RWPE1 (cell line): ENCODE data around the gene ARHGDIA.

Source experiments
- CTCF ChIA-PET: fragments of 350-600 bp; sonication (Branson Sonifier 250); formaldehyde crosslinking; extraction: SDS; loops from one replicate; lab custom pipeline; 2021; lab: Yijun Ruan, JAX
- POLR2A ChIA-PET: fragments of 400-600 bp; formaldehyde crosslinking; extraction: SDS; loops from one replicate; lab custom pipeline; 2020; ENCODE audit warnings: antibody characterized with exemption; ENCODE audit not compliant: low non-redundant PET; lab: Yijun Ruan, JAX
- DNase-seq: peaks from one replicate; pipeline ENCODE4 v3.0.0; 2012; ENCODE audit warnings: low spot score
- H3K27ac ChIP-seq: fragments of 450-650 bp; 2 replicates; pipeline ENCODE4 v1.5.1; 2017
- CTCF ChIP-seq: fragments of 450-650 bp; conservative IDR thresholded peaks from 2 replicates; pipeline ENCODE4 v1.5.1; 2017; ENCODE audit warnings: low read depth, mild to moderate bottlenecking

Gene ARHGDIA

GRCh38 chr17:81914103-81914850 lies 43.1 kb upstream of the ARHGDIA start:
- ChIA-PET POLR2A (no interaction called here), CTCF (interaction anchor here (0.5 kb wide), 1 partner anchor 12 kb away, joined by 3 read pairs; no protein-coding TSS in a partner anchor)
- DNase-seq: no peak
- TF ChIP-seq CTCF: no peak
- peak overlapping the region; percentile 98 for H3K27ac ChIP-seq

- TF ChIP-seq CTCF: no peak
- POLR2A ChIA-PET: no interaction called here
- peak; percentile 38 for DNase-seq
- CTCF ChIA-PET: interaction anchor here (0.5 to 1.3 kb wide), 5 partner anchors 10 to 182 kb away, joined by 3 to 6 read pairs (median 3); no protein-coding TSS in a partner anchor
- peak overlapping the region; percentile 98 for H3K27ac ChIP-seq
These were observed 42.4 kb upstream of the ARHGDIA start for GRCh38 chr17:81913394-81914102.

- ChIA-PET CTCF (interaction anchor here (0.6 to 1.3 kb wide), 8 partner anchors 11 to 254 kb away, joined by 3 to 6 read pairs (median 3); no protein-coding TSS in a partner anchor), POLR2A (interaction anchor here (0.5 kb wide), 1 partner anchor 43 kb away, joined by 4 read pairs; no protein-coding TSS in a partner anchor)
- DNase-seq: peak; percentile 75
- H3K27ac ChIP-seq: peak overlapping the region; percentile 98
- peak; percentile 23; the same call in 1 of the 2 replicates for TF ChIP-seq CTCF
These were observed 41.5 kb upstream of the ARHGDIA start for GRCh38 chr17:81912441-81913309.

- ChIA-PET POLR2A (no interaction called here), CTCF (interaction anchor here (0.6 to 1.3 kb wide), 4 partner anchors 16 to 87 kb away, joined by 3 to 6 read pairs (median 4); no protein-coding TSS in a partner anchor)
- no peak for DNase-seq
- peak overlapping the region; percentile 98 for H3K27ac ChIP-seq
- TF ChIP-seq CTCF: no peak
These were observed 40.8 kb upstream of the ARHGDIA start for GRCh38 chr17:81911969-81912368.

GRCh38 chr17:81911277-81911961 lies 40.3 kb upstream of the ARHGDIA start, which contains the start of gene PCYT2:
Gene PCYT2, minus strand, starts transcription at chr17:81911399. Its CDS starts 44 bp downstream, at chr17:81911355.
- CTCF ChIA-PET: interaction anchor here (0.9 kb wide), 1 partner anchor 119 kb away, joined by 3 read pairs; no protein-coding TSS in a partner anchor
- POLR2A ChIA-PET: no interaction called here
- peak within 1 kb of the TSS; percentile 98 for H3K27ac ChIP-seq
- TF ChIP-seq CTCF: no peak
- peak; percentile 98 for DNase-seq
